ENCODE measurements around the gene ZC3H7B.

The ZC3H7B gene

DNA sequence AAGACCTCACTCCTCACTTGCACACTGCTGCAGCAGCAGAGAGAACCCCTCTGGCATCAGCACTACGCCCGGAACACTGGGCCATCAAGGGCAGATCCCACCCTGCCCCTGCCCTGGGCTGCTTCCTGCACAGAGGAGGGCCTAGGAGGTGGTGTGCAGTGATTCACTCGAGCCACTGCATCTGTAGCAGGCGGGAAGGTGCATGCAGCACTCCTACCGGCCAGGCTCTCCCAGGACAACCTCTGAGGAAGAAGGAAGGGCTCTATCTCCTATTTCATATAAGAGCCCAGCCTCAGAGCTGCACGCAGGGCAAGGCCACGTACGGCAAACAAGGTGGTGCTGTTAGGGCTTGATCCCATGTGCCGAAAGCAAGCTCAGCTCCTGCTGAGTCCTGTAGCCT is 29.5 kb upstream of the ZC3H7B start:
- no peak overlapping the region for H3K4me3 ChIP-seq (ENCODE audit: low read length, poor library complexity, severe bottlenecking)
- H3K27me3 ChIP-seq (ENCODE audit: insufficient read depth, low read length, poor library complexity, severe bottlenecking) = no peaks in the 10 kb centered on the region
- no peak overlapping the region for H3K4me2 ChIP-seq (ENCODE audit: low read depth, low read length, poor library complexity, severe bottlenecking)
- no peaks in the 10 kb centered on the region for H3K9me2 ChIP-seq (replicated peaks; ENCODE audit: low read depth, low read length)
- no peaks in the 10 kb centered on the region for H3K4me1 ChIP-seq (ENCODE audit: insufficient read depth, low read length, poor library complexity, severe bottlenecking)
- no peaks in the 10 kb centered on the region for H4K20me1 ChIP-seq (ENCODE audit: insufficient read depth, low read length, poor library complexity, severe bottlenecking)
- no peak overlapping the region for H3K9ac ChIP-seq (ENCODE audit: low read depth, low read length, poor library complexity, severe bottlenecking)
- H2AFZ ChIP-seq (ENCODE audit: low read length) = no peak overlapping the region
- H3K79me2 ChIP-seq (ENCODE audit: insufficient read depth, low read length) = no peaks in the 10 kb centered on the region
- no peaks in the 10 kb centered on the region for H3K9me3 ChIP-seq (ENCODE audit: insufficient read depth, low read depth, low read length)
- H3F3A ChIP-seq (ENCODE audit: low read depth) = no peaks in the 10 kb centered on the region
- TF ChIP-seq EZH2phosphoT487 (IDR thresholded peaks at IDR 0.05; ENCODE audit: borderline replicate concordance) = no peak
- TF ChIP-seq, protein P1, sequence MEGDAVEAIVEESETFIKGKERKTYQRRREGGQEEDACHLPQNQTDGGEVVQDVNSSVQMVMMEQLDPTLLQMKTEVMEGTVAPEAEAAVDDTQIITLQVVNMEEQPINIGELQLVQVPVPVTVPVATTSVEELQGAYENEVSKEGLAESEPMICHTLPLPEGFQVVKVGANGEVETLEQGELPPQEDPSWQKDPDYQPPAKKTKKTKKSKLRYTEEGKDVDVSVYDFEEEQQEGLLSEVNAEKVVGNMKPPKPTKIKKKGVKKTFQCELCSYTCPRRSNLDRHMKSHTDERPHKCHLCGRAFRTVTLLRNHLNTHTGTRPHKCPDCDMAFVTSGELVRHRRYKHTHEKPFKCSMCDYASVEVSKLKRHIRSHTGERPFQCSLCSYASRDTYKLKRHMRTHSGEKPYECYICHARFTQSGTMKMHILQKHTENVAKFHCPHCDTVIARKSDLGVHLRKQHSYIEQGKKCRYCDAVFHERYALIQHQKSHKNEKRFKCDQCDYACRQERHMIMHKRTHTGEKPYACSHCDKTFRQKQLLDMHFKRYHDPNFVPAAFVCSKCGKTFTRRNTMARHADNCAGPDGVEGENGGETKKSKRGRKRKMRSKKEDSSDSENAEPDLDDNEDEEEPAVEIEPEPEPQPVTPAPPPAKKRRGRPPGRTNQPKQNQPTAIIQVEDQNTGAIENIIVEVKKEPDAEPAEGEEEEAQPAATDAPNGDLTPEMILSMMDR (conservative IDR thresholded peaks at IDR 0.05; ENCODE audit: low read length) = no peak
- H3K36me3 ChIP-seq (ENCODE audit: insufficient read depth, low read length) = peaks cover 70% of the 10 kb centered on the region; the same call in 1 of the 2 replicates

DNA sequence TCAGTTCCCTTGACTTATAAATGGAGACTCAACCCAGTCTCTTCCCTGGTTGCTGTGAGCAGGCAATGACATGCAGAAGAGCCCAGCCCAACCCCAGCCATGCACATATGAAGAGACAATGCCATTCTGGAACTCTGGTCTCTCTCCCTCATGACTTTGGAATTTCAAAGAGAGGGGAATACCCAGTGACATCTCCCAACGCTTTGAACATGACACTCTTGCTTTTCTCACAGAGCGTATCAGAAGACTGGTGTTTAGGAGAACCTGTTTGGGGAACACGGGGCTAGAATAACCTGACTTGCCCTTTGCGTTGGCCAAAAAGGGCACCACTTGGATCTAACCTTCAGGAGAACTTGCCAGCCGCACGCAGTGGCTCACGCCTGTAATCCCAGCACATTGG is 28.2 kb upstream of the ZC3H7B start:
- H3K9me2 ChIP-seq (replicated peaks; ENCODE audit: low read depth, low read length) = no peaks in the 10 kb centered on the region
- H3F3A ChIP-seq (ENCODE audit: low read depth) = no peaks in the 10 kb centered on the region
- H3K36me3 ChIP-seq (ENCODE audit: insufficient read depth, low read length) = peaks cover 69% of the 10 kb centered on the region; the same call in 1 of the 2 replicates
- H3K9me3 ChIP-seq (ENCODE audit: insufficient read depth, low read depth, low read length) = no peaks in the 10 kb centered on the region
- H3K4me3 ChIP-seq (ENCODE audit: low read length, poor library complexity, severe bottlenecking) = no peak overlapping the region
- H2AFZ ChIP-seq (ENCODE audit: low read length) = no peak overlapping the region
- H3K4me2 ChIP-seq (ENCODE audit: low read depth, low read length, poor library complexity, severe bottlenecking) = no peak overlapping the region
- H3K9ac ChIP-seq (ENCODE audit: low read depth, low read length, poor library complexity, severe bottlenecking) = no peak overlapping the region
- H3K79me2 ChIP-seq (ENCODE audit: insufficient read depth, low read length) = no peaks in the 10 kb centered on the region
- H3K27me3 ChIP-seq (ENCODE audit: insufficient read depth, low read length, poor library complexity, severe bottlenecking) = no peaks in the 10 kb centered on the region
- no peaks in the 10 kb centered on the region for H3K4me1 ChIP-seq (ENCODE audit: insufficient read depth, low read length, poor library complexity, severe bottlenecking)
- no peaks in the 10 kb centered on the region for H4K20me1 ChIP-seq (ENCODE audit: insufficient read depth, low read length, poor library complexity, severe bottlenecking)
- TF ChIP-seq EZH2phosphoT487 (IDR thresholded peaks at IDR 0.05; ENCODE audit: borderline replicate concordance) = no peak
- TF ChIP-seq, protein P1 (conservative IDR thresholded peaks at IDR 0.05; ENCODE audit: low read length) = no peak

DNA sequence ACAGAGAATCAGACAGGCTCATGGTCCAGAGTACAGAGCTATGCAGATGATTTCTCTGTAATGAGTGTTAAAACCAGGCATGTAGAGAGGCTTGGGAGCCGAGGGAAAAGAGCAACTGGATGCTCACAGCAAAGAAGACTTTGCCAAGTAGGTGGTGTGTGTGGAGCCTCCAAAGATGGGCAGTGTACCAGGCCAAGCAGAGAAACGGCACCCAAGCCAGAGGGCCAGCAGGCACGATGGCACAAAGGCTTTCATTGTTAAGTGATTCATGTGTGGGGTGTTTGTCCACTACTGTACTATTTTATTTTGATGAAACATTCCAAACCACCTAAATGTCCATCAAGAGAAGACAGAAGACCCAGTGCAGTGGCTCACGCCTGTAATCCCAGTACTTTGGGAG is 26.5 kb upstream of the ZC3H7B start:
- Histone ChIP-seq H4K20me1 (ENCODE audit: insufficient read depth, low read length, poor library complexity, severe bottlenecking) (no peaks in the 10 kb centered on the region), H3K9me2 (replicated peaks; ENCODE audit: low read depth, low read length) (no peaks in the 10 kb centered on the region), H3K9me3 (ENCODE audit: insufficient read depth, low read depth, low read length) (no peaks in the 10 kb centered on the region), H3K27me3 (ENCODE audit: insufficient read depth, low read length, poor library complexity, severe bottlenecking) (no peaks in the 10 kb centered on the region), H3K79me2 (ENCODE audit: insufficient read depth, low read length) (no peaks in the 10 kb centered on the region), H3K4me1 (ENCODE audit: insufficient read depth, low read length, poor library complexity, severe bottlenecking) (no peaks in the 10 kb centered on the region), H3K9ac (ENCODE audit: low read depth, low read length, poor library complexity, severe bottlenecking) (no peak overlapping the region), H3F3A (ENCODE audit: low read depth) (no peaks in the 10 kb centered on the region), H3K4me2 (ENCODE audit: low read depth, low read length, poor library complexity, severe bottlenecking) (no peak overlapping the region), H3K36me3 (ENCODE audit: insufficient read depth, low read length) (peaks cover 60% of the 10 kb centered on the region; the same call in 1 of the 2 replicates), H2AFZ (ENCODE audit: low read length) (no peak overlapping the region), H3K4me3 (ENCODE audit: low read length, poor library complexity, severe bottlenecking) (no peak overlapping the region)
- TF ChIP-seq EZH2phosphoT487 (IDR thresholded peaks at IDR 0.05; ENCODE audit: borderline replicate concordance) = no peak
- TF ChIP-seq, protein P1 (conservative IDR thresholded peaks at IDR 0.05; ENCODE audit: low read length) = no peak
